Tibial artery (tissue), 4 donors: ENCODE measurements around the gene USP43.

Experiments used
- DNase-seq, 2 donors: peaks; one replicate each; pipeline ENCODE4 v3.0.0-alpha.2; 2019
- H3K27ac ChIP-seq, 2 donors: fragments of 200-600 bp; sonication (generic) in 1 of 2; 1 replicate in 1 of 2; 2 replicates in 1 of 2; pipeline ENCODE4 v1.5.1; 2018 to 2019; ENCODE audit warnings: mild to moderate bottlenecking in 1 of 2
- H3K27me3 ChIP-seq, 2 donors: fragments of 200-600 bp; sonication (generic) in 1 of 2; one replicate each; pipeline versions ENCODE4 v1.5.1 to v1.6.0; 2016 to 2019
- H3K36me3 ChIP-seq, 3 donors: fragments of 200-600 bp; sonication (generic) in 2 of 3; one replicate each; pipeline ENCODE4 v1.5.1; 2016 to 2019; ENCODE audit warnings: mild to moderate bottlenecking in 2 of 3
- H3K4me1 ChIP-seq, 4 donors: fragments of 200-600 bp; sonication (generic) in 2 of 4; 1 replicate in 3 of 4; 2 replicates in 1 of 4; pipeline ENCODE4 v1.5.1; 2016 to 2019
- H3K4me3 ChIP-seq, 2 donors: fragments of 200-600 bp; sonication (generic) in 1 of 2; 1 replicate in 1 of 2; 2 replicates in 1 of 2; pipeline ENCODE4 v1.5.1; 2018 to 2019; ENCODE audit warnings: mild to moderate bottlenecking in 2 of 2
- H3K9me3 ChIP-seq, 3 donors: fragments of 200-600 bp; sonication (generic) in 1 of 3; one replicate each; pipeline ENCODE4 v1.5.1; 2016 to 2019
- intact Hi-C: fragments of 100-400 bp; cut with DNase I; formaldehyde crosslinking; loops from one replicate; pipeline ENCODE4 v1.15.0; 2023; ENCODE audit warnings: low total_unique reads
- TF ChIP-seq, protein P1 (sequence below), 2 experiments: fragments of 200-600 bp in 1 of 2; fragments of 450-650 bp in 1 of 2; IDR thresholded peaks; one replicate each; pipeline ENCODE4 v1.5.1; 2017 to 2019; ENCODE audit warnings: antibody characterized with exemption in 2 of 2, mild to moderate bottlenecking in 1 of 2, moderate library complexity in 1 of 2

USP43 gene

DNA sequence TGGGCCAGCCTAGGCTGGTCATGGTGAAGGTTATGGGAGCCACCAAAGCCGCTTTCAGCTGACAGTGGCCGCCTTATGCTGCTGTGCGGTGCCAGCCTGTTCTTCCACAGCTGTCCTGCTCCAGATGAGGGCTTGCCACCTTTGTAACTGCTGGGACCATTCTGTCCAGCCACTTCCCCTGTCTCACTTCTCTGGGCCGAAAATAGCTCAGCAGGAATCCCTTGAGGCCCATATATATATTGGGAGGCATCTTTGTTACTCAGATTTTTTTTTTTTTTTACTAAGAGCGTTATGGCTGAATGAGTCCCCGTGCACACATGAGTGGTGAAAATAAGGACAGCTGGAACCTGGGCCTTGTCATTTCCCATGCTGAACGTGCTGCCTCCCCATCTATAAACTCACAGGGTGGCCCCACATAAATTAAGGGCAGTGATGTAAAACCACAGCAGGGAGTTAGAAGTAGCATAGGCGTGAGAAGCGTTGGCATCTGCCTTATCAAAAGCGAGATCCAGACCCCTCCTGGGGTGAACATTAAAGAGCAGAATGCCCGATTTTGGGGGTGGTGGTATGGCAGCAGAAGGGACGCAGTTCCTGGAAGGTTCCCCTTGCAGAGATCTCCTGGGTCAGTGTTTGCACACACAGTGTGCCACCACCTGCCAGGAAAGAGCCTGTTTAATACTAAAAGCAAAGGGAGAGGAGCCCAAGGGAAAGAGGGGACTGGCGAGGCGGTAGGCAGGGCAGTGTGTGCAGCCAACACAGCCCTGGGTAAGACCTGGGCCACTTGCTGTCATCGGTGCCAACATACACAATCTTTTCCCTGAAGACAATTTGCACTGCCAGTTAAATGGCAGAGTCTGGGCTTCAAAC lies 57.8 kb downstream of the USP43 start:
- Histone ChIP-seq H3K36me3 (peaks cover 0 to 7% (median 0%) of the 10 kb centered on the region in 3 donors), H3K4me3 (no peak overlapping the region), H3K9me3 (no peaks in the 10 kb centered on the region), H3K27ac (no peak overlapping the region), H3K4me1 (no peaks in the 10 kb centered on the region), H3K27me3 (no peaks in the 10 kb centered on the region)
- no peak for DNase-seq
- TF ChIP-seq, protein P1, sequence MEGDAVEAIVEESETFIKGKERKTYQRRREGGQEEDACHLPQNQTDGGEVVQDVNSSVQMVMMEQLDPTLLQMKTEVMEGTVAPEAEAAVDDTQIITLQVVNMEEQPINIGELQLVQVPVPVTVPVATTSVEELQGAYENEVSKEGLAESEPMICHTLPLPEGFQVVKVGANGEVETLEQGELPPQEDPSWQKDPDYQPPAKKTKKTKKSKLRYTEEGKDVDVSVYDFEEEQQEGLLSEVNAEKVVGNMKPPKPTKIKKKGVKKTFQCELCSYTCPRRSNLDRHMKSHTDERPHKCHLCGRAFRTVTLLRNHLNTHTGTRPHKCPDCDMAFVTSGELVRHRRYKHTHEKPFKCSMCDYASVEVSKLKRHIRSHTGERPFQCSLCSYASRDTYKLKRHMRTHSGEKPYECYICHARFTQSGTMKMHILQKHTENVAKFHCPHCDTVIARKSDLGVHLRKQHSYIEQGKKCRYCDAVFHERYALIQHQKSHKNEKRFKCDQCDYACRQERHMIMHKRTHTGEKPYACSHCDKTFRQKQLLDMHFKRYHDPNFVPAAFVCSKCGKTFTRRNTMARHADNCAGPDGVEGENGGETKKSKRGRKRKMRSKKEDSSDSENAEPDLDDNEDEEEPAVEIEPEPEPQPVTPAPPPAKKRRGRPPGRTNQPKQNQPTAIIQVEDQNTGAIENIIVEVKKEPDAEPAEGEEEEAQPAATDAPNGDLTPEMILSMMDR (IDR thresholded peaks at IDR 0.05), result no peak
- intact Hi-C loops, result no loop called here

DNA sequence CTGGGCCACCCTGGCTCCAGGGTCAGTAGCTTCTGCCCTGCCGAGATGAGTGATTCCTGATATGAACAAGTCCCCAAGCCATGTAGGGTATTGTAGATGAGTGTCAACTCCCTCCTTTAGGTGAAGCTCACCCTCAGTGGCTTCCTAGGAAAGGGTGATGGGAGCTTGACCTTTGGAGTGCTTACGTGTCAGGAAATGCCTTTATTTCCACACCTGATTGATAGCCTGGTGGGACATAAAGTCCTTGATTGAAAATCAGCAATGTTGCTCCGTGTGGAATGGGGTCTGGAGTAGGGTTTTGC lies 58.4 kb downstream of the USP43 start:
- TF ChIP-seq, protein P1 (IDR thresholded peaks at IDR 0.05), result no peak
- Histone ChIP-seq H3K4me1 (no peaks in the 10 kb centered on the region), H3K4me3 (no peak overlapping the region), H3K36me3 (peaks cover 0 to 7% (median 0%) of the 10 kb centered on the region in 3 donors), H3K27me3 (no peaks in the 10 kb centered on the region), H3K27ac (no peak overlapping the region), H3K9me3 (no peaks in the 10 kb centered on the region)
- no peak for DNase-seq
- intact Hi-C loops, result no loop called here

DNA sequence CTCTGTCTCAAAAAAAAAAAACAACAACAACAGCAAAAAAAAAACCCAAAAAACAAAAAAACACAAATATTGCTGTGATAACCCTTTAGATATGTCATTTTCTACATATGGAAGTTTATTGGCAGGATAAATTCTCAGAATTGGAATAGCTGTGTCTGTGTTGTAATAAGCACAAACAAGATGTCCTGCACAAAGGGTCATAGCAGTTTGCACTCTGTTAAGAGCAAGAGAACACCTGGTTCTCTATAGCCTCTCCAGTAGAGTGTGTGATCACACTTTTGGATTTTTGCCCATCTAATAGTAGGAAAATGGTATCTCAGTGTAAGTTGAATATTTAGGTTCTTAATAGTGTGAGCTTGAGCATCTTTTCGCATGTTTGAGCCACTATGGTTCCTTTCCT lies 60.4 kb downstream of the USP43 start:
- Histone ChIP-seq H3K27ac (no peak overlapping the region), H3K4me1 (no peaks in the 10 kb centered on the region), H3K36me3 (peaks cover 0 to 7% (median 0%) of the 10 kb centered on the region in 3 donors), H3K4me3 (no peak overlapping the region), H3K9me3 (no peaks in the 10 kb centered on the region), H3K27me3 (no peaks in the 10 kb centered on the region)
- DNase-seq, result no peak
- intact Hi-C loops, result no loop called here
- TF ChIP-seq, protein P1 (IDR thresholded peaks at IDR 0.05), result no peak

DNA sequence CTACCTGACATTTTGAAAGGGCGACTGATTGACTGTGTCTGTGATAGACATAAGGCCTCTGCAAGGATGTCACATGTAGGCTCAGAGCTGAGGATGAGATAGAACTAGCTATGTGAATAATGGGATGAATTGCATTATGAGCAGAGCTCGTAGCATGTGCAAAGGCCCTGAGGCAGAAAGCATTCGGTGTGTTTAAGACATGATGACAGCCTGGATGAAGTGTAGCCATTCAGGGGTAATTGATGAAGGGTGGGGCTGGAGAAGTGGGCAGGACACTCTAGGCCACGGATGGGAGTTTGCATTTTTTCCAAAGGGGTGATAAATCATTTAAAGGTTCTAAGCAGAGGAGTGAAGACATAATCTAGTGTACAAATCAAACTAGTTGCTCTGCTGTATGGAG lies 62.6 kb downstream of the USP43 start:
- intact Hi-C loops, result no loop called here

DNA sequence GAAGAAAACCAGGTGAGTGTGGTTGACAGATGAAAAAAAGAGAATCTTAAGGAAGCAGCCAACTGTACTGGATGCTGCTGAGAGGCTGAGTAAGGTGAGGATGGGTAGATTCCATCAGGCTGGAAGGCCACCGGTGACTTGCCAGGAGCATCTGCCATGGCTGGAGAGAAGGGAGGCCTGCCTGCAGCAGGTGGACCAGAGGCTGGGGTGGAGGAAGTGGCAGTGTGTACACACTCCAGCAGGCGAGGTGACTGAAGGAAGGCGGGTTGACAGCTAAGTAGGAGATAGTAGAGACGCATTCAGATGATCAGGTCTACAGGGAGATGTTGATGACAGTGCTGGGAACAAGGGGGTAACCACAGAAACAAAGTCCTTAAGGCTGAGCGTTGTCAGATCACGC lies 69.5 kb downstream of the USP43 start:
- intact Hi-C loops, result no loop called here

More for the DNA sequence above, 62.6 kb downstream of the USP43 start:
- TF ChIP-seq, protein P1 (IDR thresholded peaks at IDR 0.05), result no peak
- Histone ChIP-seq H3K36me3 (no peaks in the 10 kb centered on the region), H3K27me3 (no peaks in the 10 kb centered on the region), H3K9me3 (no peaks in the 10 kb centered on the region), H3K4me1 (no peaks in the 10 kb centered on the region), H3K4me3 (no peak overlapping the region), H3K27ac (no peak overlapping the region)
- DNase-seq, result no peak

More for the DNA sequence above, 69.5 kb downstream of the USP43 start:
- Histone ChIP-seq H3K9me3 (no peaks in the 10 kb centered on the region), H3K27ac (no peak overlapping the region), H3K27me3 (no peaks in the 10 kb centered on the region), H3K36me3 (no peaks in the 10 kb centered on the region), H3K4me3 (no peak overlapping the region), H3K4me1 (no peaks in the 10 kb centered on the region)
- TF ChIP-seq, protein P1 (IDR thresholded peaks at IDR 0.05), result no peak
- no peak for DNase-seq
